MCF 10A (cell line): Measurements from ENCODE around the gene STAG1. TPM values are rescaled to one million over a fixed set of nuclear protein-coding genes. Genes with fewer than 3 reads are reported as not detected.
"Not testable (repeated sequence)": the region's sequence is repeated elsewhere in the genome, so short reads cannot be mapped to it uniquely, and the experiment has no call there.

Experiments used
- BruUV-seq: library from RNA; stranded (reverse); fragments of 400-500 nt; replicated peaks from 2 replicates; lab custom pipeline; 2021; lab: Mats Ljungman, UMichigan
- CTCF ChIA-PET: fragments of 300-600 bp; sonication (Branson Sonifier 250); formaldehyde crosslinking; extraction: SDS; loops from one replicate; lab custom pipeline; 2021; ENCODE audit warnings: antibody characterized with exemption, inconsistent platforms; lab: Yijun Ruan, JAX
- POLR2A ChIA-PET: fragments of 300-600, 350-650 bp; sonication (Branson Sonifier 250); formaldehyde crosslinking; extraction: SDS; loops from one replicate; lab custom pipeline; 2020; ENCODE audit warnings: antibody characterized with exemption, inconsistent platforms; lab: Yijun Ruan, JAX
- DNase-seq: peaks from one replicate; pipeline ENCODE4 v3.0.0-alpha.2; 2018; ENCODE audit not compliant: unreplicated experiment
- H3K27ac Mint-ChIP-seq: one replicate; pipeline ENCODE4 v1.8.0; 2022; ENCODE audit warnings: mild to moderate bottlenecking, low read depth, mixed read lengths; ENCODE audit not compliant: unreplicated experiment
- H3K27me3 Mint-ChIP-seq: one replicate; pipeline ENCODE4 v1.8.0; 2022; ENCODE audit warnings: mixed read lengths; ENCODE audit not compliant: insufficient read depth, unreplicated experiment
- H3K36me3 Mint-ChIP-seq: one replicate; pipeline ENCODE4 v1.8.0; 2022; ENCODE audit warnings: mild to moderate bottlenecking, moderate library complexity, mixed read lengths; ENCODE audit not compliant: insufficient read depth, unreplicated experiment
- H3K4me1 Mint-ChIP-seq: one replicate; pipeline ENCODE4 v1.8.0; 2022; ENCODE audit warnings: mixed read lengths; ENCODE audit not compliant: insufficient read depth, unreplicated experiment
- H3K4me3 Mint-ChIP-seq: one replicate; pipeline ENCODE4 v1.8.0; 2022; ENCODE audit warnings: mild to moderate bottlenecking, moderate library complexity, mixed read lengths; ENCODE audit not compliant: unreplicated experiment
- H3K9me3 Mint-ChIP-seq: one replicate; pipeline ENCODE4 v1.8.0; 2022; ENCODE audit warnings: mixed read lengths; ENCODE audit not compliant: unreplicated experiment
- CTCF ChIP-seq: fragments of 200-600 bp; IDR thresholded peaks from one replicate; pipeline ENCODE4 v1.8.0; 2022; ENCODE audit warnings: antibody characterized with exemption, mild to moderate bottlenecking; ENCODE audit not compliant: unreplicated experiment
- intact Hi-C: fragments of 100-400 bp; cut with micrococcal nuclease; formaldehyde crosslinking; loops from 2 replicates; pipeline ENCODE4 v1.14.1; 2022
- total RNA-seq: library from RNA; stranded (reverse); gene quantifications from 2 replicates; pipeline ENCODE4 v1.2.3, GENCODE V29; 2022

STAG1 gene
- total RNA-seq, 1 experiment from 2014 or later = 34.3 TPM

DNA sequence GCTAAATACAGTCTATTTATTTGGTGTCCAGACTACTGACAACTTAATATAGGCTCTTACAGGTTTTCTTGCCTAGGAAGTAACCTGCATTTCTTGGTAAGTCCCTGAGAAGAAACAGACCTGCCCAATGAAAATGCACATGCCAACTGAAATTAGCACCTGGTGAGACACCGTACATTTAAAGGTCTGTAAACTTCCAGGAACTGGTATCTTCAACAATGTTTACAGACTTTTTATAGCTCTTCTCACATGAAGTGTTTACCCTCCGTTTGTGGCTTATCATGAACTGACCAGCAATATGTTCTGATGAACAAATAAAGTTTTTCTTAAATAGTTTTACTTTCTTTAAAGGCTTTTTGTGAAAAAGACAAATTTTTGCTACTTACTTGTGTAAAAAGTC is 408.7 kb downstream of the STAG1 start:
- BruUV-seq = no TSS peak
- no peak for DNase-seq
- ChIA-PET POLR2A (interaction anchor here (0.6 to 1.7 kb wide), 3 partner anchors 10 to 175 kb away, joined by 3 read pairs; no protein-coding TSS in a partner anchor), CTCF (interaction anchor here (0.7 kb wide), 1 partner anchor 75 kb away, joined by 3 read pairs; no protein-coding TSS in a partner anchor)
- Mint-ChIP-seq H3K4me1 (peaks cover 6% of the 10 kb centered on the region), H3K27ac (no peak overlapping the region), H3K36me3 (peaks cover 63% of the 10 kb centered on the region), H3K27me3 (no peaks in the 10 kb centered on the region), H3K9me3 (no peaks in the 10 kb centered on the region), H3K4me3 (no peak overlapping the region)
- intact Hi-C loops = no loop called here
- no peak for TF ChIP-seq CTCF

GRCh38 chr3:136336329-136337100 is 415.7 kb downstream of the STAG1 start:
- no peak for TF ChIP-seq CTCF
- BruUV-seq = TSS peak; percentile 27
- no peak for DNase-seq
- ChIA-PET POLR2A (interaction anchor here (0.6 to 0.8 kb wide), 2 partner anchors 9 to 93 kb away, joined by 3 read pairs; no protein-coding TSS in a partner anchor), CTCF (interaction anchor here (0.7 kb wide), 1 partner anchor 294 kb away, joined by 4 read pairs; no protein-coding TSS in a partner anchor)
- Mint-ChIP-seq H3K36me3 (peaks cover 77% of the 10 kb centered on the region), H3K9me3 (no peaks in the 10 kb centered on the region), H3K4me3 (no peak overlapping the region), H3K27ac (no peak overlapping the region), H3K4me1 (no peaks in the 10 kb centered on the region), H3K27me3 (no peaks in the 10 kb centered on the region)
- intact Hi-C loops = no loop called here

DNA sequence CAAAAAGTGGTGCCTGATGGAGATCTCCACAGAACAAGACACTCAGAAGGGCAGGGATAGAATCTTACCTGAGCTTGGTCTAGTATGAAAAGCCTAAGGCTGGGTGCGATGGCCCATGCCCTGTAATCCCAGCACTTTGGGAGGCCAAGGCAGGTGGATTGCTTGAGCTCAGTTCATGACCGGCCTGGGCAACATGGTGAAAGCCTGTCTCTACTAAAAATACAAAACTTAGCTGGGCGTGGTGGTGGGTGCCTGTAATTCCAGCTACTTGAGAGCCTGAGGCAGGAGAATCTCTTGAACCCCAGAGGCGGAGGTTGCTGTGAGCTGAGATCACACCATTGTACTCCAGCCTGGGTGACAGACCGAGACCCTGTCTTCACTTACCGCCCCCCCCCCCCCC is 417.5 kb downstream of the STAG1 start:
- H3K27me3 Mint-ChIP-seq = not testable (repeated sequence)

GRCh38 chr3:136334209-136334608 is 418.0 kb downstream of the STAG1 start:
- DNase-seq = no peak
- no TSS peak for BruUV-seq
- intact Hi-C loops = no loop called here
- no peak for TF ChIP-seq CTCF
- no peaks in the 10 kb centered on the region for H3K9me3 Mint-ChIP-seq
- no peak overlapping the region for H3K4me3 Mint-ChIP-seq
- H3K27me3 Mint-ChIP-seq = no peaks in the 10 kb centered on the region
- no peaks in the 10 kb centered on the region for H3K4me1 Mint-ChIP-seq
- CTCF ChIA-PET = interaction anchor here (0.6 to 1.8 kb wide), 5 partner anchors 17 to 419 kb away, joined by 3 to 6 read pairs (median 5); partner anchors contain the start of gene STAG1
- POLR2A ChIA-PET = interaction anchor here (0.9 to 1.3 kb wide), 3 partner anchors 9 to 23 kb away, joined by 3 to 6 read pairs (median 4); no protein-coding TSS in a partner anchor
- no peak overlapping the region for H3K27ac Mint-ChIP-seq
- peaks cover 62% of the 10 kb centered on the region for H3K36me3 Mint-ChIP-seq

More for the DNA sequence above, 417.5 kb downstream of the STAG1 start:
- peaks cover 65% of the 10 kb centered on the region for H3K36me3 Mint-ChIP-seq
- H3K4me1 Mint-ChIP-seq, intact Hi-C loops, DNase-seq, BruUV-seq, H3K9me3 Mint-ChIP-seq, H3K4me3 Mint-ChIP-seq, H3K27ac Mint-ChIP-seq: not testable (repeated sequence)
- ChIA-PET POLR2A (interaction anchor here (1.1 to 1.3 kb wide), 2 partner anchors 16 to 24 kb away, joined by 4 to 6 read pairs; no protein-coding TSS in a partner anchor), CTCF (interaction anchor here (0.6 to 1.8 kb wide), 8 partner anchors 16 to 1346 kb away, joined by 3 to 6 read pairs (median 4); partner anchors contain the start of gene STAG1)
